ENCODE measurements around the gene C5orf58.

C5orf58 gene

DNA sequence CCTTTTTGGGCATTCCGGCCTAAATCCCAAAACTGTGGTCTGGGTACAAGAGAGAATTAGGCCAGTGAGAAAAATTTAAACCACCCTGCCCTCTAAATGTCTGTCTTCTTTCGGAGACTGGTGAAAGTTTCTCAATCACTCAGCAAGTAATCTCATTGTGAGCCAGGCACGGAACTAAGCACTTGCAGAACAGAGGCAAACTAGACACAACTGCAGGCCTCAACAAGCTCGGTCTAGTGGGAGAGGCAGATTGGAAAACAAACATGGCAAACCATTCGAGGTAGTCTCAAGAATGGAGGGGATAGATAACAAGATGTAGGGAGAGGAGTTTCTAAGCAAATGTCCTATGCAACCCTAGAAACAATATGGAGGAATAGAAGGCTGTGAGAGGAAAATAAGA is 8.9 kb upstream of the C5orf58 start:
- H3K4me1 ChIP-seq (ENCODE audit: control insufficient read depth, insufficient read depth, low read length): no peaks in the 10 kb centered on the region; the same call in 1 of the 2 replicates
- ChIA-PET POLR2A (no interaction called here), CTCF (interaction anchor here (0.7 to 6.3 kb wide), 8 partner anchors 9 to 1114 kb away, joined by 3 to 66 read pairs (median 4); partner anchors contain the start of gene C5orf58)
- TF ChIP-seq ZNF138 (tag by site-specific recombination; IDR thresholded peaks at IDR 0.05; ENCODE audit: borderline replicate concordance): no peak
- TF ChIP-seq ZNF16 (tag by site-specific recombination; IDR thresholded peaks at IDR 0.05; ENCODE audit: low read depth): no peak
- TF ChIP-seq, protein P1, sequence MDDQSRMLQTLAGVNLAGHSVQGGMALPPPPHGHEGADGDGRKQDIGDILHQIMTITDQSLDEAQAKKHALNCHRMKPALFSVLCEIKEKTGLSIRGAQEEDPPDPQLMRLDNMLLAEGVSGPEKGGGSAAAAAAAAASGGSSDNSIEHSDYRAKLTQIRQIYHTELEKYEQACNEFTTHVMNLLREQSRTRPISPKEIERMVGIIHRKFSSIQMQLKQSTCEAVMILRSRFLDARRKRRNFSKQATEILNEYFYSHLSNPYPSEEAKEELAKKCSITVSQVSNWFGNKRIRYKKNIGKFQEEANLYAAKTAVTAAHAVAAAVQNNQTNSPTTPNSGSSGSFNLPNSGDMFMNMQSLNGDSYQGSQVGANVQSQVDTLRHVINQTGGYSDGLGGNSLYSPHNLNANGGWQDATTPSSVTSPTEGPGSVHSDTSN (CRISPR knock-in tag; IDR thresholded peaks at IDR 0.05): no peak
- no peak for TF ChIP-seq ZFP69B (tag by site-specific recombination; IDR thresholded peaks at IDR 0.05)
- TF ChIP-seq, protein P2, sequence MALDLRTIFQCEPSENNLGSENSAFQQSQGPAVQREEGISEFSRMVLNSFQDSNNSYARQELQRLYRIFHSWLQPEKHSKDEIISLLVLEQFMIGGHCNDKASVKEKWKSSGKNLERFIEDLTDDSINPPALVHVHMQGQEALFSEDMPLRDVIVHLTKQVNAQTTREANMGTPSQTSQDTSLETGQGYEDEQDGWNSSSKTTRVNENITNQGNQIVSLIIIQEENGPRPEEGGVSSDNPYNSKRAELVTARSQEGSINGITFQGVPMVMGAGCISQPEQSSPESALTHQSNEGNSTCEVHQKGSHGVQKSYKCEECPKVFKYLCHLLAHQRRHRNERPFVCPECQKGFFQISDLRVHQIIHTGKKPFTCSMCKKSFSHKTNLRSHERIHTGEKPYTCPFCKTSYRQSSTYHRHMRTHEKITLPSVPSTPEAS (tag by site-specific recombination; IDR thresholded peaks at IDR 0.05): no peak
- TF ChIP-seq ZNF24 (tag by site-specific recombination; IDR thresholded peaks at IDR 0.05): no peak
- TF ChIP-seq ZNF76 (tag by site-specific recombination; IDR thresholded peaks at IDR 0.05; ENCODE audit: borderline replicate concordance, low read depth): no peak
- TF ChIP-seq ZNF600 (tag by site-specific recombination; IDR thresholded peaks at IDR 0.05): no peak
- TF ChIP-seq, protein P3, sequence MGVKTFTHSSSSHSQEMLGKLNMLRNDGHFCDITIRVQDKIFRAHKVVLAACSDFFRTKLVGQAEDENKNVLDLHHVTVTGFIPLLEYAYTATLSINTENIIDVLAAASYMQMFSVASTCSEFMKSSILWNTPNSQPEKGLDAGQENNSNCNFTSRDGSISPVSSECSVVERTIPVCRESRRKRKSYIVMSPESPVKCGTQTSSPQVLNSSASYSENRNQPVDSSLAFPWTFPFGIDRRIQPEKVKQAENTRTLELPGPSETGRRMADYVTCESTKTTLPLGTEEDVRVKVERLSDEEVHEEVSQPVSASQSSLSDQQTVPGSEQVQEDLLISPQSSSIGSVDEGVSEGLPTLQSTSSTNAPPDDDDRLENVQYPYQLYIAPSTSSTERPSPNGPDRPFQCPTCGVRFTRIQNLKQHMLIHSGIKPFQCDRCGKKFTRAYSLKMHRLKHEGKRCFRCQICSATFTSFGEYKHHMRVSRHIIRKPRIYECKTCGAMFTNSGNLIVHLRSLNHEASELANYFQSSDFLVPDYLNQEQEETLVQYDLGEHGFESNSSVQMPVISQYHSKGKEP (tag by site-specific recombination; IDR thresholded peaks at IDR 0.05): no peak
- TF ChIP-seq ZNF585B (tag by site-specific recombination; IDR thresholded peaks at IDR 0.05): no peak
- TF ChIP-seq, protein P4, sequence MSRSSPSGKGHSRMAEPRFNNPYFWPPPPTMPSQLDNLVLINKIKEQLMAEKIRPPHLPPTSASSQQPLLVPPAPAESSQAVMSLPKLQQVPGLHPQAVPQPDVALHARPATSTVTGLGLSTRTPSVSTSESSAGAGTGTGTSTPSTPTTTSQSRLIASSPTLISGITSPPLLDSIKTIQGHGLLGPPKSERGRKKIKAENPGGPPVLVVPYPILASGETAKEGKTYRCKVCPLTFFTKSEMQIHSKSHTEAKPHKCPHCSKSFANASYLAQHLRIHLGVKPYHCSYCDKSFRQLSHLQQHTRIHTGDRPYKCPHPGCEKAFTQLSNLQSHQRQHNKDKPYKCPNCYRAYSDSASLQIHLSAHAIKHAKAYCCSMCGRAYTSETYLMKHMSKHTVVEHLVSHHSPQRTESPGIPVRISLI (tag by site-specific recombination; IDR thresholded peaks at IDR 0.05): no peak
- no peak for TF ChIP-seq KLF9 (tag by site-specific recombination; IDR thresholded peaks at IDR 0.05; ENCODE audit: low read depth)
- TF ChIP-seq ZNF350 (tag by site-specific recombination; IDR thresholded peaks at IDR 0.05): no peak
- TF ChIP-seq, protein P5, sequence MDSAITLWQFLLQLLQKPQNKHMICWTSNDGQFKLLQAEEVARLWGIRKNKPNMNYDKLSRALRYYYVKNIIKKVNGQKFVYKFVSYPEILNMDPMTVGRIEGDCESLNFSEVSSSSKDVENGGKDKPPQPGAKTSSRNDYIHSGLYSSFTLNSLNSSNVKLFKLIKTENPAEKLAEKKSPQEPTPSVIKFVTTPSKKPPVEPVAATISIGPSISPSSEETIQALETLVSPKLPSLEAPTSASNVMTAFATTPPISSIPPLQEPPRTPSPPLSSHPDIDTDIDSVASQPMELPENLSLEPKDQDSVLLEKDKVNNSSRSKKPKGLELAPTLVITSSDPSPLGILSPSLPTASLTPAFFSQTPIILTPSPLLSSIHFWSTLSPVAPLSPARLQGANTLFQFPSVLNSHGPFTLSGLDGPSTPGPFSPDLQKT (IDR thresholded peaks at IDR 0.05; ENCODE audit: borderline replicate concordance, low read depth, low read length): no peak
- H3K9me3 ChIP-seq (ENCODE audit: control insufficient read depth, insufficient read depth, low read depth, low read length): no peaks in the 10 kb centered on the region
- no peaks in the 10 kb centered on the region for H3K36me3 ChIP-seq (ENCODE audit: control insufficient read depth in 2 of 2, insufficient read depth in 1 of 2, low read length in 2 of 2)
- no peak overlapping the region for H3K27ac ChIP-seq (ENCODE audit: extremely low read depth, low read depth, low read length)
- no peak overlapping the region for H3K4me3 ChIP-seq (ENCODE audit: low read depth, low read length)

DNA sequence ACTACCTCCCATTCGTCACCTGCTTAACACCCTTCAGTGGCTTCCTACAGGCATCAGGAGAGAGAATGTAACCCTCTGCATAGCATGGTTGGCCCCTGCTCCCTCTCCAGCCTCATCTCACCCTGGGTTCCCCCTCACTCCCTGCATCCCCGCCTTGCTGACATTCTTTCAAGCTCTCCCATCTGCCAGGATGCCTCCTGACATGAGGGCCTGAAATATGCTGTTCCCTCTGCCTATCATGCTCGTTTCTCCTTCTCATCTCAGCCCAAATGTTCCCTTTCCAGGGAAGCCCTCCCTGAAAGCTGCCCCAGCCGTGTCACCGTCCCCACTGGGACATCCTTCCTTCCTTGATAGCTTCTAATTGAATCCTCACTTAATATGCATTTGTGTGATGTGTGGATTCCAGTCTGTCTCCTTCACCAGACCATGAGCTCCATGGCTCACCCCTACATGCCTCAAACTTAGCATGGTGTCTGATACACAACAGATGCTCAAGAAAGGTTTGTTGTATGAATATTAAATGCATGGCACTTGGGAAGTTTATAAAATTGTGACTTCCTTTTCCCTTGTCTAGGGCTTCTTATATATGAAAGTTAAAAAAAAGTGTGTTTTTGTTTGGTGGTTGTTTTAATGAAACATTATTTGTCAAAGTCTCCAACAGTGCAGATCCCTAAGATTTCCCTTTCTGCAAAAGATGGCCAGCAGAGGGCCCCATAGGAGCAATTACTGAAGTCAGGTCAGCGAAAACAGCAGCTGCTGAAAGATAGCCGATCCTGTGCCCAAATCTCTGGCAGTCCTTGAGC is 7.3 kb upstream of the C5orf58 start:
- ChIA-PET CTCF (interaction anchor here (0.7 to 6.3 kb wide), 28 partner anchors 9 to 413 kb away, joined by 3 to 66 read pairs (median 4); no protein-coding TSS in a partner anchor), POLR2A (no interaction called here)
- Histone ChIP-seq H3K4me1 (ENCODE audit: control insufficient read depth, insufficient read depth, low read length) (no peaks in the 10 kb centered on the region), H3K36me3 (ENCODE audit: control insufficient read depth in 2 of 2, insufficient read depth in 1 of 2, low read length in 2 of 2) (no peaks in the 10 kb centered on the region), H3K27ac (ENCODE audit: extremely low read depth, low read depth, low read length) (no peak overlapping the region), H3K4me3 (ENCODE audit: low read depth, low read length) (no peak overlapping the region), H3K9me3 (ENCODE audit: control insufficient read depth, insufficient read depth, low read depth, low read length) (no peaks in the 10 kb centered on the region)
- TF ChIP-seq ZNF138 (tag by site-specific recombination; IDR thresholded peaks at IDR 0.05; ENCODE audit: borderline replicate concordance) (no peak), ZNF747 (tag by site-specific recombination; IDR thresholded peaks at IDR 0.05) (no peak), MZF1 (tag by site-specific recombination; IDR thresholded peaks at IDR 0.05; ENCODE audit: borderline replicate concordance) (no peak), ZNF350 (tag by site-specific recombination; IDR thresholded peaks at IDR 0.05) (no peak)
- TF ChIP-seq, protein P6, sequence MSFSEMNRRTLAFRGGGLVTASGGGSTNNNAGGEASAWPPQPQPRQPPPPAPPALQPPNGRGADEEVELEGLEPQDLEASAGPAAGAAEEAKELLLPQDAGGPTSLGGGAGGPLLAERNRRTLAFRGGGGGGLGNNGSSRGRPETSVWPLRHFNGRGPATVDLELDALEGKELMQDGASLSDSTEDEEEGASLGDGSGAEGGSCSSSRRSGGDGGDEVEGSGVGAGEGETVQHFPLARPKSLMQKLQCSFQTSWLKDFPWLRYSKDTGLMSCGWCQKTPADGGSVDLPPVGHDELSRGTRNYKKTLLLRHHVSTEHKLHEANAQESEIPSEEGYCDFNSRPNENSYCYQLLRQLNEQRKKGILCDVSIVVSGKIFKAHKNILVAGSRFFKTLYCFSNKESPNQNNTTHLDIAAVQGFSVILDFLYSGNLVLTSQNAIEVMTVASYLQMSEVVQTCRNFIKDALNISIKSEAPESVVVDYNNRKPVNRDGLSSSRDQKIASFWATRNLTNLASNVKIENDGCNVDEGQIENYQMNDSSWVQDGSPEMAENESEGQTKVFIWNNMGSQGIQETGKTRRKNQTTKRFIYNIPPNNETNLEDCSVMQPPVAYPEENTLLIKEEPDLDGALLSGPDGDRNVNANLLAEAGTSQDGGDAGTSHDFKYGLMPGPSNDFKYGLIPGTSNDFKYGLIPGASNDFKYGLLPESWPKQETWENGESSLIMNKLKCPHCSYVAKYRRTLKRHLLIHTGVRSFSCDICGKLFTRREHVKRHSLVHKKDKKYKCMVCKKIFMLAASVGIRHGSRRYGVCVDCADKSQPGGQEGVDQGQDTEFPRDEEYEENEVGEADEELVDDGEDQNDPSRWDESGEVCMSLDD (tag by site-specific recombination; IDR thresholded peaks at IDR 0.05): no peak
- TF ChIP-seq, protein P7, sequence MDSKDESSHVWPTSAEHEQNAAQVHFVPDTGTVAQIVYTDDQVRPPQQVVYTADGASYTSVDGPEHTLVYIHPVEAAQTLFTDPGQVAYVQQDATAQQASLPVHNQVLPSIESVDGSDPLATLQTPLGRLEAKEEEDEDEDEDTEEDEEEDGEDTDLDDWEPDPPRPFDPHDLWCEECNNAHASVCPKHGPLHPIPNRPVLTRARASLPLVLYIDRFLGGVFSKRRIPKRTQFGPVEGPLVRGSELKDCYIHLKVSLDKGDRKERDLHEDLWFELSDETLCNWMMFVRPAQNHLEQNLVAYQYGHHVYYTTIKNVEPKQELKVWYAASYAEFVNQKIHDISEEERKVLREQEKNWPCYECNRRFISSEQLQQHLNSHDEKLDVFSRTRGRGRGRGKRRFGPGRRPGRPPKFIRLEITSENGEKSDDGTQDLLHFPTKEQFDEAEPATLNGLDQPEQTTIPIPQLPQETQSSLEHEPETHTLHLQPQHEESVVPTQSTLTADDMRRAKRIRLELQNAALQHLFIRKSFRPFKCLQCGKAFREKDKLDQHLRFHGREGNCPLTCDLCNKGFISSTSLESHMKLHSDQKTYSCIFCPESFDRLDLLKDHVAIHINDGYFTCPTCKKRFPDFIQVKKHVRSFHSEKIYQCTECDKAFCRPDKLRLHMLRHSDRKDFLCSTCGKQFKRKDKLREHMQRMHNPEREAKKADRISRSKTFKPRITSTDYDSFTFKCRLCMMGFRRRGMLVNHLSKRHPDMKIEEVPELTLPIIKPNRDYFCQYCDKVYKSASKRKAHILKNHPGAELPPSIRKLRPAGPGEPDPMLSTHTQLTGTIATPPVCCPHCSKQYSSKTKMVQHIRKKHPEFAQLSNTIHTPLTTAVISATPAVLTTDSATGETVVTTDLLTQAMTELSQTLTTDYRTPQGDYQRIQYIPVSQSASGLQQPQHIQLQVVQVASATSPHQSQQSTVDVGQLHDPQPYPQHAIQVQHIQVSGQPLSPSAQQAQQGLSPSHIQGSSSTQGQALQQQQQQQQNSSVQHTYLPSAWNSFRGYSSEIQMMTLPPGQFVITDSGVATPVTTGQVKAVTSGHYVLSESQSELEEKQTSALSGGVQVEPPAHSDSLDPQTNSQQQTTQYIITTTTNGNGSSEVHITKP (tag by site-specific recombination; IDR thresholded peaks at IDR 0.05): no peak
